Uterus (tissue), 4 donors: ENCODE results near the gene CCDC169. TPM values are rescaled to one million over a fixed set of nuclear protein-coding genes. Genes with fewer than 3 reads are reported as not detected.

Experiments
- DNase-seq, 2 donors: peaks; one replicate each; pipeline ENCODE4 v3.0.0-alpha.2; 2019 to 2020
- H3K27ac ChIP-seq, 2 donors: fragments of 200-600 bp; sonication (generic); 1 replicate in 1 of 2; 2 replicates in 1 of 2; pipeline ENCODE4 v1.5.1; 2016 to 2018
- H3K27me3 ChIP-seq, 2 donors: fragments of 200-600 bp; sonication (generic); one replicate each; pipeline ENCODE4 v1.5.1; 2018 to 2019; ENCODE audit warnings: control low read depth in 1 of 2
- H3K36me3 ChIP-seq, 2 donors: fragments of 200-600 bp; sonication (generic); one replicate each; pipeline ENCODE4 v1.5.1; 2019; ENCODE audit warnings: control low read depth in 1 of 2
- H3K4me1 ChIP-seq, 2 donors: fragments of 200-600 bp; sonication (generic); one replicate each; pipeline ENCODE4 v1.5.1; 2018 to 2019; ENCODE audit warnings: control low read depth in 1 of 2
- H3K4me3 ChIP-seq, 2 donors: fragments of 200-600 bp; sonication (generic); 1 replicate in 1 of 2; 2 replicates in 1 of 2; pipeline ENCODE4 v1.5.1; 2018 to 2019; ENCODE audit warnings: mild to moderate bottlenecking in 1 of 2
- H3K9me3 ChIP-seq, 2 donors: fragments of 200-600 bp; sonication (generic); one replicate each; pipeline ENCODE4 v1.5.1; 2019; ENCODE audit warnings: control low read depth in 1 of 2
- CTCF ChIP-seq, 4 experiments: fragments of 200-600 bp in 2 of 4; fragments of 450-650 bp in 2 of 4; sonication (generic) in 2 of 4; IDR thresholded peaks; one replicate each; pipeline ENCODE4 v1.5.1; 2016 to 2019; ENCODE audit warnings: antibody characterized with exemption in 4 of 4, mild to moderate bottlenecking in 2 of 4, moderate library complexity in 1 of 4
- POLR2A ChIP-seq, 2 donors: fragments of 450-650 bp; IDR thresholded peaks; one replicate each; pipeline ENCODE4 v1.6.1; 2016; ENCODE audit warnings: antibody characterized with exemption in 2 of 2, mild to moderate bottlenecking in 1 of 2, moderate library complexity in 1 of 2
- intact Hi-C: fragments of 100-400 bp; cut with DNase I; formaldehyde crosslinking; loops from one replicate; pipeline ENCODE4 v1.15.1; 2023; ENCODE audit warnings: low total_unique reads
- total RNA-seq, 4 donors: library from RNA; depleted of rRNA in 3 of 4; stranded (reverse); fragments of >200 nt in 3 of 4; gene quantifications; one replicate each; pipeline versions ENCODE4 v1.1.0 to v1.2.4, GENCODE V29; 2014 to 2023
- donor health status: DM: yes; HTN: yes; CAD: no.

Gene CCDC169
- total RNA-seq, 4 donors from 2014 or later = 0.49 to 3.2 (median 1.5) TPM; not detected in 1

- H3K4me3 ChIP-seq = no peak overlapping the region
- H3K4me1 ChIP-seq = no peaks in the 10 kb centered on the region
- no peak for DNase-seq
- no peak overlapping the region for H3K27ac ChIP-seq
- no peak for TF ChIP-seq CTCF (IDR thresholded peaks at IDR 0.05)
- no peak for TF ChIP-seq POLR2A (IDR thresholded peaks at IDR 0.05)
- H3K27me3 ChIP-seq = no peaks in the 10 kb centered on the region
- no peaks in the 10 kb centered on the region for H3K9me3 ChIP-seq
- intact Hi-C loops = no loop called here
- no peaks in the 10 kb centered on the region for H3K36me3 ChIP-seq
Measured at GRCh38 chr13:36244073-36244472, 53.5 kb downstream of the CCDC169 start.

GRCh38 chr13:36242761-36243160, 54.9 kb downstream of the CCDC169 start:
- H3K27ac ChIP-seq = no peak overlapping the region
- no peaks in the 10 kb centered on the region for H3K36me3 ChIP-seq
- TF ChIP-seq CTCF (IDR thresholded peaks at IDR 0.05) (no peak), POLR2A (IDR thresholded peaks at IDR 0.05) (no peak)
- H3K4me1 ChIP-seq = no peaks in the 10 kb centered on the region
- intact Hi-C loops = no loop called here
- no peak overlapping the region for H3K4me3 ChIP-seq
- no peaks in the 10 kb centered on the region for H3K9me3 ChIP-seq
- H3K27me3 ChIP-seq = no peaks in the 10 kb centered on the region
- DNase-seq = no peak

- Histone ChIP-seq H3K4me1 (no peaks in the 10 kb centered on the region), H3K36me3 (no peaks in the 10 kb centered on the region), H3K27me3 (no peaks in the 10 kb centered on the region), H3K27ac (no peak overlapping the region), H3K9me3 (peaks cover 0 to 3% of the 10 kb centered on the region in 2 donors), H3K4me3 (no peak overlapping the region)
- intact Hi-C loops = no loop called here
- TF ChIP-seq POLR2A (IDR thresholded peaks at IDR 0.05) = no peak
- no peak for TF ChIP-seq CTCF (IDR thresholded peaks at IDR 0.05)
- no peak for DNase-seq
Measured at GRCh38 chr13:36231236-36231635, 66.4 kb downstream of the CCDC169 start.

GRCh38 chr13:36224730-36225129, 72.9 kb downstream of the CCDC169 start:
- H3K27ac ChIP-seq = no peak overlapping the region
- no peaks in the 10 kb centered on the region for H3K9me3 ChIP-seq
- no peak for DNase-seq
- H3K4me1 ChIP-seq = no peaks in the 10 kb centered on the region
- H3K27me3 ChIP-seq = no peaks in the 10 kb centered on the region
- no peak for TF ChIP-seq POLR2A (IDR thresholded peaks at IDR 0.05)
- intact Hi-C loops = no loop called here
- H3K4me3 ChIP-seq = no peak overlapping the region
- H3K36me3 ChIP-seq = no peaks in the 10 kb centered on the region

- Histone ChIP-seq H3K27ac (no peak overlapping the region), H3K9me3 (no peaks in the 10 kb centered on the region), H3K4me3 (no peak overlapping the region), H3K4me1 (no peaks in the 10 kb centered on the region), H3K27me3 (no peaks in the 10 kb centered on the region), H3K36me3 (no peaks in the 10 kb centered on the region)
- no peak for DNase-seq
- intact Hi-C loops = no loop called here
- no peak for TF ChIP-seq POLR2A (IDR thresholded peaks at IDR 0.05)
- TF ChIP-seq CTCF (IDR thresholded peaks at IDR 0.05) = no peak
Measured at GRCh38 chr13:36219883-36220282, 77.7 kb downstream of the CCDC169 start.

GRCh38 chr13:36217456-36217855, 80.2 kb downstream of the CCDC169 start:
- Histone ChIP-seq H3K9me3 (no peaks in the 10 kb centered on the region), H3K36me3 (no peaks in the 10 kb centered on the region), H3K4me1 (no peaks in the 10 kb centered on the region), H3K27ac (no peak overlapping the region), H3K4me3 (no peak overlapping the region), H3K27me3 (no peaks in the 10 kb centered on the region)
- DNase-seq = no peak
- TF ChIP-seq CTCF (IDR thresholded peaks at IDR 0.05) (no peak), POLR2A (IDR thresholded peaks at IDR 0.05) (no peak)
- intact Hi-C loops = no loop called here
